WERI-Rb-1 (cell line): ENCODE results near the gene FBXO22.

Source experiments
- DNase-seq: peaks from one replicate; pipeline ENCODE4 v3.0.0-alpha.2; 2020
- H3K27ac ChIP-seq: fragments of 250-450 bp; sonication (Bioruptor Pico); 2 replicates; pipeline ENCODE4 v1.5.1; 2020; ENCODE audit warnings: mild to moderate bottlenecking, moderate library complexity
- H3K27me3 ChIP-seq: fragments of 250-450 bp; sonication (Bioruptor Pico); 2 replicates; pipeline ENCODE4 v1.5.1; 2021; ENCODE audit warnings: mild to moderate bottlenecking, low read depth, moderate library complexity; ENCODE audit not compliant: insufficient read depth, severe bottlenecking
- H3K36me3 ChIP-seq: fragments of 250-450 bp; sonication (Bioruptor Pico); 2 replicates; pipeline ENCODE4 v1.5.1; 2020; ENCODE audit warnings: mild to moderate bottlenecking, moderate library complexity
- H3K4me3 ChIP-seq: 2 replicates; pipeline ENCODE4 v1.5.1; 2011; ENCODE audit warnings: low read depth, mild to moderate bottlenecking, control low read depth, low read length
- H3K9me3 ChIP-seq: fragments of 250-450 bp; sonication (Bioruptor Pico); 2 replicates; pipeline ENCODE4 v1.5.1; 2021; ENCODE audit warnings: mild to moderate bottlenecking, moderate library complexity; ENCODE audit not compliant: severe bottlenecking
- TF ChIP-seq, protein P1 (sequence below): IDR thresholded peaks from 2 replicates; pipeline ENCODE4 v1.5.1; 2011; ENCODE audit warnings: low read depth, mild to moderate bottlenecking, control low read depth, inconsistent platforms, low read length

The FBXO22 gene

DNA sequence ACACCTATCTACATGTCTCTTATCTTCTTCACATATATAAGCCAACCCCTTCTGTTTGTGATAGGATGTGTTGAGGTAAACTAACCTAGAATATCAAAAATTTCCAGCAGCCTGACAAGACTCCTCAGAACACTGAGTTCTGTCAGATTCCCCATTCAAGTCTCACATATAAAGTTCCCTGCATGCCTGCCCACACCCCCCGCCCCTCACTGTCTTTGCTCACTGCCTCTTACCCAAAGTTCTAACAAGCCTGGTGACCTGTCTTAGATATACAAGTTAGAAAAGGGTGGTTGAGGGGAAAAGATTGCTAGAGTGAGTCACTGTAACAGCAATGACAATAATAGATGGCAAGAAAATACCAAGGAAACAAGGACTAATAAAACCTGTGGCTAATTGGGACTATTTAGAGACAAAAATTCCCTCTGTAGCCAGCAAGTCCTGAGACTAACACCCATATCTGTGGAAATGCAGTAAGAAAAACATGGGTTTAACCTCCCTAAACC lies 40.1 kb downstream of the FBXO22 start:
- no peak overlapping the region for H3K4me3 ChIP-seq
- H3K27ac ChIP-seq = no peak overlapping the region
- DNase-seq = no peak
- TF ChIP-seq, protein P1, sequence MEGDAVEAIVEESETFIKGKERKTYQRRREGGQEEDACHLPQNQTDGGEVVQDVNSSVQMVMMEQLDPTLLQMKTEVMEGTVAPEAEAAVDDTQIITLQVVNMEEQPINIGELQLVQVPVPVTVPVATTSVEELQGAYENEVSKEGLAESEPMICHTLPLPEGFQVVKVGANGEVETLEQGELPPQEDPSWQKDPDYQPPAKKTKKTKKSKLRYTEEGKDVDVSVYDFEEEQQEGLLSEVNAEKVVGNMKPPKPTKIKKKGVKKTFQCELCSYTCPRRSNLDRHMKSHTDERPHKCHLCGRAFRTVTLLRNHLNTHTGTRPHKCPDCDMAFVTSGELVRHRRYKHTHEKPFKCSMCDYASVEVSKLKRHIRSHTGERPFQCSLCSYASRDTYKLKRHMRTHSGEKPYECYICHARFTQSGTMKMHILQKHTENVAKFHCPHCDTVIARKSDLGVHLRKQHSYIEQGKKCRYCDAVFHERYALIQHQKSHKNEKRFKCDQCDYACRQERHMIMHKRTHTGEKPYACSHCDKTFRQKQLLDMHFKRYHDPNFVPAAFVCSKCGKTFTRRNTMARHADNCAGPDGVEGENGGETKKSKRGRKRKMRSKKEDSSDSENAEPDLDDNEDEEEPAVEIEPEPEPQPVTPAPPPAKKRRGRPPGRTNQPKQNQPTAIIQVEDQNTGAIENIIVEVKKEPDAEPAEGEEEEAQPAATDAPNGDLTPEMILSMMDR = no peak
- H3K27me3 ChIP-seq = no peaks in the 10 kb centered on the region
- no peaks in the 10 kb centered on the region; the same call in 1 of the 2 replicates for H3K36me3 ChIP-seq
- H3K9me3 ChIP-seq = no peaks in the 10 kb centered on the region

DNA sequence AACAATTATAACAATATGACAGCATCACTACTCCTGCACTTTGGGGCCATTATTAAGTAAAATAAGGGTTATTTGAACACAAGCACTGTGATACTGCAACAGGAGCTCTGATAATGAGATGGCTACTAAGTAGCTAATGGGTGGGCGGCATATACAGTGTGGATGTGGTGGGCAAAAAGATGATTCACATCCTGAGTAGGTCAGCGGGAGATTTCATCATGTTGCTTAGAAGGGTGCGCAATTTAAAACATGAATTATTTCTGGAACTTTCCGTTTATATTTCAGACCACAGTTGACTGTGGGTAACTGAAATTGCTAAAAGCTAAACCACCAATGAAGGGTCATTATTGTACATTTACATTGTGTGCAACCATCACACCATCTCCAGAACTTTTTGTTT lies 42.3 kb downstream of the FBXO22 start:
- Histone ChIP-seq H3K27ac (no peak overlapping the region), H3K4me3 (no peak overlapping the region), H3K9me3 (no peaks in the 10 kb centered on the region), H3K27me3 (no peaks in the 10 kb centered on the region), H3K36me3 (no peaks in the 10 kb centered on the region)
- TF ChIP-seq, protein P1 = no peak
- no peak for DNase-seq

DNA sequence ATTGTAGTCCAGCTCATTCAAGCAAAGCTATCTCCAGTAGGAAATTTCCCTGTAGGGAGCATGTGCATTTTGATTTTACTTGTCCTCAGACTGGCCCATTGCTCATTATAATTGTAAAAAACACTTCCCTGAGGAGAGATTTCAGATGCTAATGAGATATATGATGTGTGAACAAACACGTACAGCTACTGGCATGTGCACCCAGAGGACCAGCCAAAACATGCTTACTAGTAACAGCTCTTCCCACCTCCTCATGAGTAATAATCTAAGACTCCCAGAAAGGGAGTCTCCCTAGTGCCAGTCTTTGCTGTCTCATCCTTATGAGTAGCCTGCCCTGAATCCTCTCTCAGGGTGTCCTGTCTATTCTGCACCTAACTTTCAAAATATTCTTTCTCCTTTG lies 43.4 kb downstream of the FBXO22 start:
- no peak for DNase-seq
- TF ChIP-seq, protein P1 = no peak
- H3K36me3 ChIP-seq = no peaks in the 10 kb centered on the region

DNA sequence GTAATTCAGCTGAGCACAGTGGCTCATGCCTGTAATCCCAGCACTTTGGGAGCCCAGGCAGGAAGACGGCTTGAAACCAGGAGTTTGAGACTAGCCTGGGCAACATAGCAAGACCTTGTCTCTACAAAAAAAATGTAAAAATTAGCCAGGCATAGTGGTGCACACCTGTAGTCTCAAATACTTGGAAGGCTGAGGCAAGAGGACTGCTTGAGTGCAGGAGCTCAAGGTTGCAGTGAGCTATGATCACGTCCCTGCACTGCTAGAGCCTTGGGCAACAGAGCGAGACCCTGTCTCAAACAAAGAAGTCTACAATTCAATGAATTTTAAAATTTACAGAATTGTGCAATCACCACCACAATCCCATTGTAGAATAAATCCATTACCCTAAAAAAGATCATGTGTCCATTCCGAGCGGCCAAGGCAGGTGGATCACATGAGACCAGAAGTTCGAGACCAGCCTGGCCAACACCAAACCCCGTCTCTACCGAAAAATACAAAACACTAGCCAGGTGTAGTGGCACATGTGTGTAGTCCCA lies 45.2 kb downstream of the FBXO22 start:
- Histone ChIP-seq H3K27ac (no peak overlapping the region), H3K36me3 (no peaks in the 10 kb centered on the region), H3K9me3 (no peaks in the 10 kb centered on the region), H3K4me3 (no peak overlapping the region), H3K27me3 (no peaks in the 10 kb centered on the region)
- TF ChIP-seq, protein P1 = no peak
- DNase-seq = no peak

More for the DNA sequence above, 43.4 kb downstream of the FBXO22 start:
- Histone ChIP-seq H3K4me3 (no peak overlapping the region), H3K9me3 (no peaks in the 10 kb centered on the region), H3K27me3 (no peaks in the 10 kb centered on the region), H3K27ac (no peak overlapping the region)

DNA sequence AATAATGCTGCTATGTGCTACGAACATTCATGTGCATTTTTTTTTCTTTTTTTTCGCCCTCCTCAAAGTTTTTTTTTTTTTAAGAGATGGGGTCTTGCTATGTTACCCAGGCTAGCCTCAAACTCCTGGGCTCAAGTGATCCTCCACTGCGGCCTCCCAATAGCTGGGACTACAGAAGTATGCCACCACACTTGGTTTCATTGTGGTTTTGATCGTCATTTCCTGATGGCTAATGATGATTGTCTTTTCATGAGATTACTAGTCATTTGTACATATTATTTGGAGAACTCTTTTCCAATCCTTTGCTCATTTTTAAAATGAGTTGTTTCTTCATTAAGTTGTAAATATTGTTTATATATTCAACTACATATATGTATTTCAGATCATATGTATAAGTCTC lies 48.8 kb downstream of the FBXO22 start:
- no peaks in the 10 kb centered on the region for H3K36me3 ChIP-seq
- no peaks in the 10 kb centered on the region for H3K9me3 ChIP-seq
- no peak for DNase-seq
- no peak overlapping the region for H3K4me3 ChIP-seq
- no peak overlapping the region for H3K27ac ChIP-seq
- TF ChIP-seq, protein P1 = no peak
- no peaks in the 10 kb centered on the region for H3K27me3 ChIP-seq

DNA sequence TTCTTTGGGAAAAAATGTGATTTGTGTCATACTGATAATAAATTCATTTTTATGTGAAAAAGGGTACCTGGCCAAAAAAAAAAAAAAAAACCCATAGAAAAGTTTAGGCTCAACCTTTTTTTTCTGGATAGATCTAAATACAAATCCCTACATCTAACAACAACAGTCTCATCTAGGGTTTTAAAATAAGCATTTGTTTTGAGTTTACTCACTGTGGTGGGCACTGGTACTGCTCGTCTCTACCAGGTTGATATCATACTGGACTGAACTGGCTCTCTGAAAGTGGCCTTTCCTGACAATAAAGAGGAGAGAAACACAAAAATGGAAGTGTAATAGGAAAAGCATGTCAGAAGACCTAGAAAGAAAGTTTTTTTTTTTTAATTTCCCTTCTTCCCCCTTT lies 52.0 kb downstream of the FBXO22 start:
- H3K4me3 ChIP-seq = no peak overlapping the region
- H3K27ac ChIP-seq = no peak overlapping the region
- H3K9me3 ChIP-seq = no peaks in the 10 kb centered on the region
- H3K27me3 ChIP-seq = no peaks in the 10 kb centered on the region
- DNase-seq = no peak
- no peaks in the 10 kb centered on the region for H3K36me3 ChIP-seq
- TF ChIP-seq, protein P1 = no peak
